AG04450 (cell line): ENCODE measurements around the gene EPHB2. TPM values are rescaled to one million over a fixed set of nuclear protein-coding genes. Genes with fewer than 3 reads are reported as not detected.

ENCODE experiments used
- CTCF ChIA-PET: fragments of 300-600, 350-600 bp; formaldehyde crosslinking; extraction: SDS; loops from one replicate; lab custom pipeline; 2022; ENCODE audit warnings: antibody characterized with exemption, inconsistent platforms; lab: Charles Lee
- POLR2A ChIA-PET: fragments of 350-600 bp; formaldehyde crosslinking; extraction: SDS; loops from one replicate; lab custom pipeline; 2021; ENCODE audit warnings: antibody characterized with exemption, inconsistent platforms; lab: Yijun Ruan, JAX
- DNase-seq: peaks from one replicate; pipeline ENCODE4 v3.0.0-alpha.2; 2011; ENCODE audit warnings: low read depth, low spot score
- H3K27ac ChIP-seq: one replicate; pipeline ENCODE4 v1.5.1; 2012; ENCODE audit warnings: low read depth, low read length, control low read depth
- H3K27me3 ChIP-seq: one replicate; pipeline ENCODE4 v1.6.0; 2012; ENCODE audit warnings: low read length; ENCODE audit not compliant: control insufficient read depth, insufficient read depth
- H3K4me3 ChIP-seq: 2 replicates; pipeline ENCODE4 v1.5.1; 2011; ENCODE audit warnings: mild to moderate bottlenecking, low read depth, low read length, control low read depth
- H3K9me3 ChIP-seq: 2 replicates; pipeline ENCODE4 v1.5.1; 2012; ENCODE audit warnings: low read length; ENCODE audit not compliant: control insufficient read depth, insufficient read depth
- polyA plus RNA-seq: library from polyadenylated mRNA; depleted of rRNA; stranded (reverse); fragments of >200 nt; gene quantifications from 2 replicates; pipeline ENCODE4 v1.2.3, GENCODE V29; 2011
- TF ChIP-seq, protein P1 (sequence below): IDR thresholded peaks from 2 replicates; pipeline ENCODE4 v1.5.1; 2011; ENCODE audit warnings: low read depth, low read length, control low read depth, inconsistent platforms

Gene EPHB2
- polyA plus RNA-seq, 1 experiment, result 30.9 TPM

DNA sequence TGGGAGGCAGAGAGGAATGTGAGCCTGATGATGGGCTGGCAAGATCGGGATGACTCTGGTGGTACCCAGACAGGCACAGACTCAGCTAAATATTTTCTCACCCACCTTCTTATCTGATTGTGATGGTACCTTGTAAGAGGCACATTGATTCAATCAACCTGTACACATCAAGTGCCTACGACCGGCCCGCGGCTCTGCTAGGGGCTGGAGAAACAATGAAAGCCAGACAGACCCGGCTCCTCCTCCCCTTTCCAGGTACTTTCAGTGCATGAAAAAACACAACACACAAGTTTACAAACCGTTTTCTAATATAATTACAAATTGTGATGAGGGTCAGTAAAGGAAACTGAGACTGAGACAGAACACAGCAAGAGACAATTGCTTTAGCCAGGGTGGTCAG is 147.0 kb downstream of the EPHB2 start:
- Histone ChIP-seq H3K27ac (no peak overlapping the region), H3K4me3 (no peak overlapping the region), H3K9me3 (no peaks in the 10 kb centered on the region), H3K27me3 (no peaks in the 10 kb centered on the region)
- TF ChIP-seq, protein P1, sequence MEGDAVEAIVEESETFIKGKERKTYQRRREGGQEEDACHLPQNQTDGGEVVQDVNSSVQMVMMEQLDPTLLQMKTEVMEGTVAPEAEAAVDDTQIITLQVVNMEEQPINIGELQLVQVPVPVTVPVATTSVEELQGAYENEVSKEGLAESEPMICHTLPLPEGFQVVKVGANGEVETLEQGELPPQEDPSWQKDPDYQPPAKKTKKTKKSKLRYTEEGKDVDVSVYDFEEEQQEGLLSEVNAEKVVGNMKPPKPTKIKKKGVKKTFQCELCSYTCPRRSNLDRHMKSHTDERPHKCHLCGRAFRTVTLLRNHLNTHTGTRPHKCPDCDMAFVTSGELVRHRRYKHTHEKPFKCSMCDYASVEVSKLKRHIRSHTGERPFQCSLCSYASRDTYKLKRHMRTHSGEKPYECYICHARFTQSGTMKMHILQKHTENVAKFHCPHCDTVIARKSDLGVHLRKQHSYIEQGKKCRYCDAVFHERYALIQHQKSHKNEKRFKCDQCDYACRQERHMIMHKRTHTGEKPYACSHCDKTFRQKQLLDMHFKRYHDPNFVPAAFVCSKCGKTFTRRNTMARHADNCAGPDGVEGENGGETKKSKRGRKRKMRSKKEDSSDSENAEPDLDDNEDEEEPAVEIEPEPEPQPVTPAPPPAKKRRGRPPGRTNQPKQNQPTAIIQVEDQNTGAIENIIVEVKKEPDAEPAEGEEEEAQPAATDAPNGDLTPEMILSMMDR, result no peak
- DNase-seq, result no peak
- ChIA-PET CTCF (no interaction called here), POLR2A (no interaction called here)

DNA sequence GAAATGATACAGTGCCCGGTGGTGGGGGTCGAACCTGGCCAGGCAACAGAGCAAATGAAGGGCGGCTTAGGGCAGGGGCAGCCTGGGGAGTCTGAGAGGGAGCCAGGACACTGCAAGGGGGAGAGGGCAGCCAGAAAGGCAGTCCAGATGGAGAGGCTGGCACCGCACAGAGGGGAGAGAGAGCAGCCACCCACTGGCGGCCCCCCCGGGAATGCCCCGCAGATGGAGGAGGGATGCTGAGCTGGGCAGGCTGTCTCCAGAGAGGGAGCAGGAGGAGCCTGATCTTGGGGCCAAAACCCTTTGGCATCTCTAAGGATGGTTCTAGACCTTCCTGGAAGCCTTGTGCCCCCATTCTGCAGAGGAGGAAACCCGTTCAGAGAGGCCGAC is 149.8 kb downstream of the EPHB2 start:
- Histone ChIP-seq H3K9me3 (no peaks in the 10 kb centered on the region), H3K27me3 (no peaks in the 10 kb centered on the region), H3K27ac (no peak overlapping the region), H3K4me3 (no peak overlapping the region)
- TF ChIP-seq, protein P1, result no peak
- POLR2A ChIA-PET, result interaction anchor here (0.9 to 1.4 kb wide), 3 partner anchors 9 to 148 kb away, joined by 3 to 4 read pairs (median 3); no protein-coding TSS in a partner anchor
- CTCF ChIA-PET, result interaction anchor here (2.0 to 4.1 kb wide), 4 partner anchors 11 to 186 kb away, joined by 10 to 74 read pairs (median 20); no protein-coding TSS in a partner anchor
- no peak for DNase-seq

DNA sequence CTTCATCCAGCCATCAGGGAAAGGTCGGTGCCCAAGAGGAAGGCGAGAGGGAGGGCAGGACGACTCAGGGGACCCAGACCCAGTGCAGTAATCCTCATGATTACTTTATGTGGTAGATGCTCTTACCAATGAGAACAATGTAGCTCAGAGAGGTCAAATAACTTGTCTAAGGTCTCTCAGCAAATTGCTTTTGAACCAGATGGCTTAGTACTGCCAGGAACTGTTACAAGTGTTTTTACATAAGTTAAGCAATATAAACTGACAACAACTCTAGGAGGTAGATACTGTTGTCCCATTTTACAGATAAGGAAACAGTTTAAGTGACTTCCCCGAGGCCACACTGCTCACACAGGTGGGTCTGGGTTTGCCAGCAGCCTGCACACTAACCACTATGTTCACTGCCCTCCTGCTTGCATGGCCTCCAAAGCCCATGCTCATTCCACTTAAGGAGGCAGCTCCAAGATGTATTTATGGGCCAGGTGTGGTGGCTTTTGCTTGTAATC is 150.3 kb downstream of the EPHB2 start:
- no peaks in the 10 kb centered on the region for H3K9me3 ChIP-seq
- DNase-seq, result no peak
- CTCF ChIA-PET, result interaction anchor here (1.0 to 4.1 kb wide), 13 partner anchors 10 to 188 kb away, joined by 3 to 74 read pairs (median 5); no protein-coding TSS in a partner anchor
- POLR2A ChIA-PET, result interaction anchor here (1.1 to 1.4 kb wide), 2 partner anchors 111 to 148 kb away, joined by 4 read pairs; no protein-coding TSS in a partner anchor
- TF ChIP-seq, protein P1, result no peak
- no peak overlapping the region for H3K4me3 ChIP-seq
- no peak overlapping the region for H3K27ac ChIP-seq
- H3K27me3 ChIP-seq, result no peaks in the 10 kb centered on the region

DNA sequence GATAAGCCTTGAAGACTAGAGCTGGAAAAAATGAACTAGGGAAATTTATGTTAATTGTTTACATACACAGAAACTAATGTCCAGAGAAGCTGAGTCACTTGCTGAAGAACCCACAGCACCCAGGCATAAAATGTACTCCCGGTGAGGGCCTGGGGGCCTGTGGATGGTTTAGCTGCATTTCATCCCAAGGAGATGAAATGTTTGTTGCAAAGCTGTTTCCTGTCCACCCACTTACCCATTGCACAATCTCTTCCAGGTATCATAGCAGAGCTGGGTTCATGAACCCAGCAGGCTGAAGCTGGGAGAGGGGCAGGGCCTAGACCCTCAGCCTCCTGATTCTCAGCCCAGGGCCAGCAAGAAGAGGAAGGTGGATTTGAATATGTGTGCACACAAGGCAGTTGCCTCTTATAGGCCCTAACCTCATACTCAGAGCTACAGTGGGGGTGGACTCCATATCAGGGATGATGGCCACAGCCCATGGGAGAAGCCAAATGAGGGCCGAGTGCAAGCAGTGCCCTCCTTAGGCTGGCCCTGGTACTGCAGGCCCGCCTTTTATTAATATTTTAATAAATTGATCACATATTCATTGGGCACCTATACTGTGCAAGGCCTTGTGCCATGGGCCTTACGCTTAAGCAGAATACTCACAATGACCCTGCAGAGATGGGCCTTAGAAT is 151.3 kb downstream of the EPHB2 start:
- Histone ChIP-seq H3K4me3 (no peak overlapping the region), H3K27ac (peak overlapping the region; percentile 74), H3K9me3 (no peaks in the 10 kb centered on the region), H3K27me3 (no peaks in the 10 kb centered on the region)
- ChIA-PET POLR2A (interaction anchor here (1.0 to 1.4 kb wide), 5 partner anchors 11 to 171 kb away, joined by 3 to 5 read pairs (median 4); no protein-coding TSS in a partner anchor), CTCF (interaction anchor here (0.5 to 4.1 kb wide), 36 partner anchors 9 to 851 kb away, joined by 3 to 74 read pairs (median 4); no protein-coding TSS in a partner anchor)
- DNase-seq, result peak; percentile 45
- TF ChIP-seq, protein P1, result peak; percentile 97

DNA sequence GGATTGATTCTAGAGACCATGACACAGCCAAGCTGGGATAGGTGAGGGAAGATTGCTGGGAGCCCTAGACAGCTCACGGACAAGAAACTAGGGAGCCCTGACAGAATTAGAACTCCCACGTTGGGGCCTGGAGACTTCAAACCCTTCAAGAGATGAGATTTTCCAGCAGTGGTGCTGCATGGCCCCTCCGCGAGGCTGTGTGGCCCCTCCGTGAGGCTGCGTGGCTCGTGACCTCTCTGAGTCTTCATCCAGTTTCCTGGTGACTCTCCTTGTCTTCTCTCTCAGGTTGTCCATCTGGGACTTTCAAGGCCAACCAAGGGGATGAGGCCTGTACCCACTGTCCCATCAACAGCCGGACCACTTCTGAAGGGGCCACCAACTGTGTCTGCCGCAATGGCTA is 152.1 kb downstream of the EPHB2 start:
- no peak overlapping the region for H3K27ac ChIP-seq
- TF ChIP-seq, protein P1, result no peak
- peaks cover 1% of the 10 kb centered on the region for H3K9me3 ChIP-seq
- no peak for DNase-seq
- no peaks in the 10 kb centered on the region for H3K27me3 ChIP-seq
- ChIA-PET CTCF (interaction anchor here (0.6 to 4.1 kb wide), 17 partner anchors 8 to 850 kb away, joined by 3 to 74 read pairs (median 5); no protein-coding TSS in a partner anchor), POLR2A (no interaction called here)
- no peak overlapping the region for H3K4me3 ChIP-seq
